Stimulated activated effector memory CD8-positive, alpha-beta T cell treated with anti-CD3 and anti-CD28 coated beads, Interleukin-12 subunit alpha, Interleukin-12 subunit beta, amount 100 ng/mL, for 72 hours (primary cell): ENCODE measurements around the gene PLEKHD1.
A peak's percentile ranks its signal among the peaks of the same experiment; 100 is the strongest.

Source experiments
- ATAC-seq: fragments of 150-1000 bp; cut with Tn5 transposase; 2 replicates; pipeline ENCODE4 v1.10.0; 2021
- DNase-seq, 2 donors: peaks; one replicate each; pipeline ENCODE4 v3.0.0; 2021 to 2022; ENCODE audit warnings: low spot score in 2 of 2
- H3K27ac Mint-ChIP-seq: one replicate; pipeline ENCODE4 v1.8.0; 2022; ENCODE audit warnings: mild to moderate bottlenecking, mixed read lengths
- H3K36me3 Mint-ChIP-seq: one replicate; pipeline ENCODE4 v1.8.0; 2022; ENCODE audit warnings: mild to moderate bottlenecking, mixed read lengths
- H3K4me1 Mint-ChIP-seq: one replicate; pipeline ENCODE4 v1.8.0; 2022; ENCODE audit warnings: mixed read lengths
- H3K4me3 Mint-ChIP-seq: one replicate; pipeline ENCODE4 v1.8.0; 2022; ENCODE audit warnings: mild to moderate bottlenecking, mixed read lengths
- H3K9me3 Mint-ChIP-seq: one replicate; pipeline ENCODE4 v1.8.0; 2022; ENCODE audit warnings: mixed read lengths

PLEKHD1 gene

GRCh38 chr14:69484444-69485314, at the start of gene PLEKHD1:
Gene PLEKHD1, plus strand, starts transcription at chr14:69484728. Its CDS starts 238 bp downstream, at chr14:69484966.
- no peaks in the 10 kb centered on the region for H3K36me3 Mint-ChIP-seq
- ATAC-seq (no peak), DNase-seq (no peak)
- no peak within 1 kb of the TSS for H3K27ac Mint-ChIP-seq
- no peaks in the 10 kb centered on the region for H3K9me3 Mint-ChIP-seq
- no peaks in the 10 kb centered on the region for H3K4me1 Mint-ChIP-seq
- no peak within 1 kb of the TSS for H3K4me3 Mint-ChIP-seq

- Mint-ChIP-seq H3K9me3 (no peaks in the 10 kb centered on the region), H3K36me3 (peaks cover 39% of the 10 kb centered on the region), H3K4me1 (peaks cover 25% of the 10 kb centered on the region), H3K27ac (peak overlapping the region; percentile 45), H3K4me3 (no peak overlapping the region)
- ATAC-seq (no peak), DNase-seq (no peak)
These were observed 44.8 kb upstream of the PLEKHD1 start for GRCh38 chr14:69439521-69440270.

- DNase-seq (no peak), ATAC-seq (no peak)
- H3K27ac Mint-ChIP-seq = no peak overlapping the region
- peaks cover 42% of the 10 kb centered on the region for H3K36me3 Mint-ChIP-seq
- peaks cover 19% of the 10 kb centered on the region for H3K4me1 Mint-ChIP-seq
- H3K9me3 Mint-ChIP-seq = no peaks in the 10 kb centered on the region
- H3K4me3 Mint-ChIP-seq = no peak overlapping the region
These were observed 42.6 kb upstream of the PLEKHD1 start for GRCh38 chr14:69441948-69442347.

GRCh38 chr14:69443296-69443805, 41.2 kb upstream of the PLEKHD1 start:
- ATAC-seq (no peak), DNase-seq (no peak)
- no peaks in the 10 kb centered on the region for H3K9me3 Mint-ChIP-seq
- peak overlapping the region; percentile 8 for H3K27ac Mint-ChIP-seq
- H3K36me3 Mint-ChIP-seq = peaks cover 54% of the 10 kb centered on the region
- H3K4me3 Mint-ChIP-seq = no peak overlapping the region
- H3K4me1 Mint-ChIP-seq = peaks cover 9% of the 10 kb centered on the region

GRCh38 chr14:69449216-69449615, 35.3 kb upstream of the PLEKHD1 start:
- Mint-ChIP-seq H3K4me1 (no peaks in the 10 kb centered on the region), H3K4me3 (no peak overlapping the region), H3K27ac (no peak overlapping the region), H3K9me3 (no peaks in the 10 kb centered on the region), H3K36me3 (peaks cover 28% of the 10 kb centered on the region)
- no peak for DNase-seq
- ATAC-seq = no peak

GRCh38 chr14:69451941-69452340, 32.6 kb upstream of the PLEKHD1 start:
- Mint-ChIP-seq H3K9me3 (no peaks in the 10 kb centered on the region), H3K4me1 (no peaks in the 10 kb centered on the region), H3K36me3 (peaks cover 46% of the 10 kb centered on the region), H3K27ac (no peak overlapping the region), H3K4me3 (no peak overlapping the region)
- ATAC-seq = no peak
- no peak for DNase-seq

GRCh38 chr14:69458350-69458749, 26.2 kb upstream of the PLEKHD1 start:
- Mint-ChIP-seq H3K9me3 (no peaks in the 10 kb centered on the region), H3K36me3 (peaks cover 63% of the 10 kb centered on the region), H3K4me3 (no peak overlapping the region), H3K4me1 (no peaks in the 10 kb centered on the region), H3K27ac (no peak overlapping the region)
- no peak for DNase-seq
- ATAC-seq = no peak

- H3K36me3 Mint-ChIP-seq = peaks cover 62% of the 10 kb centered on the region
These were observed 25.4 kb upstream of the PLEKHD1 start for GRCh38 chr14:69459122-69459521.

GRCh38 chr14:69460093-69460701, 24.3 kb upstream of the PLEKHD1 start:
- H3K36me3 Mint-ChIP-seq = peaks cover 51% of the 10 kb centered on the region
- H3K4me3 Mint-ChIP-seq = no peak overlapping the region

More at GRCh38 chr14:69459122-69459521, 25.4 kb upstream of the PLEKHD1 start:
- Mint-ChIP-seq H3K4me3 (no peak overlapping the region), H3K27ac (no peak overlapping the region), H3K9me3 (no peaks in the 10 kb centered on the region), H3K4me1 (no peaks in the 10 kb centered on the region)
- ATAC-seq = no peak
- no peak for DNase-seq

GRCh38 chr14:69464379-69464778, 20.1 kb upstream of the PLEKHD1 start:
- Mint-ChIP-seq H3K36me3 (peaks cover 12% of the 10 kb centered on the region), H3K9me3 (no peaks in the 10 kb centered on the region), H3K4me3 (no peak overlapping the region), H3K27ac (no peak overlapping the region), H3K4me1 (no peaks in the 10 kb centered on the region)
- DNase-seq (no peak), ATAC-seq (no peak)

More at GRCh38 chr14:69460093-69460701, 24.3 kb upstream of the PLEKHD1 start:
- peak; percentile 91 for ATAC-seq
- H3K9me3 Mint-ChIP-seq = no peaks in the 10 kb centered on the region
- no peaks in the 10 kb centered on the region for H3K4me1 Mint-ChIP-seq
- peak; percentile 13 to 59 for DNase-seq
- H3K27ac Mint-ChIP-seq = no peak overlapping the region

- Mint-ChIP-seq H3K27ac (no peak overlapping the region), H3K4me1 (no peaks in the 10 kb centered on the region), H3K9me3 (no peaks in the 10 kb centered on the region), H3K4me3 (no peak overlapping the region), H3K36me3 (peaks cover 10% of the 10 kb centered on the region)
- DNase-seq (no peak), ATAC-seq (no peak)
These were observed 19.7 kb upstream of the PLEKHD1 start for GRCh38 chr14:69464829-69465228.

- Mint-ChIP-seq H3K4me3 (no peak overlapping the region), H3K9me3 (no peaks in the 10 kb centered on the region), H3K27ac (no peak overlapping the region), H3K36me3 (no peaks in the 10 kb centered on the region), H3K4me1 (peaks cover 9% of the 10 kb centered on the region)
- ATAC-seq (no peak), DNase-seq (no peak)
These were observed 15.6 kb upstream of the PLEKHD1 start for GRCh38 chr14:69468949-69469348.

GRCh38 chr14:69471436-69471835, 13.1 kb upstream of the PLEKHD1 start:
- Mint-ChIP-seq H3K9me3 (no peaks in the 10 kb centered on the region), H3K27ac (no peak overlapping the region), H3K36me3 (no peaks in the 10 kb centered on the region), H3K4me3 (no peak overlapping the region), H3K4me1 (peaks cover 9% of the 10 kb centered on the region)
- ATAC-seq (no peak), DNase-seq (no peak)

GRCh38 chr14:69471916-69472315, 12.6 kb upstream of the PLEKHD1 start:
- H3K27ac Mint-ChIP-seq = no peak overlapping the region
- no peaks in the 10 kb centered on the region for H3K36me3 Mint-ChIP-seq
- no peaks in the 10 kb centered on the region for H3K9me3 Mint-ChIP-seq
- peaks cover 9% of the 10 kb centered on the region for H3K4me1 Mint-ChIP-seq
- no peak overlapping the region for H3K4me3 Mint-ChIP-seq
- peak; percentile 91 for ATAC-seq
- DNase-seq = peak in 1 of 2 donors; percentile 64

GRCh38 chr14:69473260-69473659, 11.3 kb upstream of the PLEKHD1 start:
- ATAC-seq (no peak), DNase-seq (no peak)
- H3K9me3 Mint-ChIP-seq = no peaks in the 10 kb centered on the region
- no peaks in the 10 kb centered on the region for H3K36me3 Mint-ChIP-seq
- peaks cover 9% of the 10 kb centered on the region for H3K4me1 Mint-ChIP-seq
- H3K27ac Mint-ChIP-seq = no peak overlapping the region
- H3K4me3 Mint-ChIP-seq = no peak overlapping the region
